ENCODE results near the gene RNF151.
"Not testable (repeated sequence)": the region's sequence is repeated elsewhere in the genome, so short reads cannot be mapped to it uniquely, and the experiment has no call there.

GRCh38 chr16:1958143-1958491 is 8.5 kb upstream of the RNF151 start:
- not testable (repeated sequence) for TF ChIP-seq CTCF (IDR thresholded peaks at IDR 0.05; ENCODE audit: low read depth, low read length); EZH2phosphoT487 (IDR thresholded peaks at IDR 0.05; ENCODE audit: low read depth)

All from OCI-LY3 (cell line).